ENCODE results near the gene STH.

Gene STH

GRCh38 chr17:45975640-45976295, 23.3 kb upstream of the STH start:
- no peak overlapping the region for H2AFZ ChIP-seq (ENCODE audit: low read length, unreplicated experiment)
- H3K4me1 ChIP-seq (ENCODE audit: control insufficient read depth, insufficient read depth, low read length, unreplicated experiment) = no peaks in the 10 kb centered on the region
- no peaks in the 10 kb centered on the region for H3K79me2 ChIP-seq (ENCODE audit: control insufficient read depth, insufficient read depth, low read length, unreplicated experiment)
- no peak overlapping the region for H3K4me3 ChIP-seq (ENCODE audit: low read depth, low read length)
- H3K36me3 ChIP-seq (ENCODE audit: insufficient read depth, low read length) = no peaks in the 10 kb centered on the region
- peaks cover 43% of the 10 kb centered on the region for H3K27me3 ChIP-seq (ENCODE audit: insufficient read depth, low read length)
- H3K27ac ChIP-seq (ENCODE audit: low read depth, low read length) = no peak overlapping the region

- peaks cover 37% of the 10 kb centered on the region for H3K27me3 ChIP-seq (ENCODE audit: insufficient read depth, low read length)
- no peaks in the 10 kb centered on the region for H3K79me2 ChIP-seq (ENCODE audit: control insufficient read depth, insufficient read depth, low read length, unreplicated experiment)
- H2AFZ ChIP-seq (ENCODE audit: low read length, unreplicated experiment) = no peak overlapping the region
- no peak overlapping the region for H3K27ac ChIP-seq (ENCODE audit: low read depth, low read length)
- H3K4me1 ChIP-seq (ENCODE audit: control insufficient read depth, insufficient read depth, low read length, unreplicated experiment) = no peaks in the 10 kb centered on the region
- H3K4me3 ChIP-seq (ENCODE audit: low read depth, low read length) = no peak overlapping the region
- H3K36me3 ChIP-seq (ENCODE audit: insufficient read depth, low read length) = no peaks in the 10 kb centered on the region
Measured at GRCh38 chr17:45976391-45976754, 22.7 kb upstream of the STH start.

GRCh38 chr17:45976755-45977505, 22.1 kb upstream of the STH start:
- Histone ChIP-seq H3K4me1 (ENCODE audit: control insufficient read depth, insufficient read depth, low read length, unreplicated experiment) (no peaks in the 10 kb centered on the region), H3K79me2 (ENCODE audit: control insufficient read depth, insufficient read depth, low read length, unreplicated experiment) (no peaks in the 10 kb centered on the region), H3K27ac (ENCODE audit: low read depth, low read length) (no peak overlapping the region), H3K36me3 (ENCODE audit: insufficient read depth, low read length) (no peaks in the 10 kb centered on the region), H2AFZ (ENCODE audit: low read length, unreplicated experiment) (no peak overlapping the region), H3K4me3 (ENCODE audit: low read depth, low read length) (no peak overlapping the region), H3K27me3 (ENCODE audit: insufficient read depth, low read length) (peaks cover 31% of the 10 kb centered on the region)

DNA sequence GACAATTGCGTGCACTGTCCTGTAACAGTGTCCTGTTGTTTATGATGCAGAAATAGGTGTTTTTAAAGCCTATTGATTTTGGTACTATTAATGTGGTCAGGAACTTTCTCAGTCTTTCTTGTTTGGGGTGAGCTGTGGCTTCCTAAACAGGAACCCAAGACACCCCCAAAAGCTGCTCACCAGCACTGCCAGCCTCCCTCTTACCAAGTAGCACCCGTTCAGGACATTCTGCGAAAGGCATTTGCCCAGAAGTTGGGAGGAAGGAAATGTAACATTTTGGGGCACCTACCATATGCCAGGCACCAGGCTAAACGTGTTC, 21.6 kb upstream of the STH start:
- no peak overlapping the region for H2AFZ ChIP-seq (ENCODE audit: low read length, unreplicated experiment)
- H3K4me1 ChIP-seq (ENCODE audit: control insufficient read depth, insufficient read depth, low read length, unreplicated experiment) = no peaks in the 10 kb centered on the region
- H3K27ac ChIP-seq (ENCODE audit: low read depth, low read length) = no peak overlapping the region
- peaks cover 27% of the 10 kb centered on the region for H3K27me3 ChIP-seq (ENCODE audit: insufficient read depth, low read length)
- H3K4me3 ChIP-seq (ENCODE audit: low read depth, low read length) = no peak overlapping the region
- H3K36me3 ChIP-seq (ENCODE audit: insufficient read depth, low read length) = no peaks in the 10 kb centered on the region
- H3K79me2 ChIP-seq (ENCODE audit: control insufficient read depth, insufficient read depth, low read length, unreplicated experiment) = no peaks in the 10 kb centered on the region

DNA sequence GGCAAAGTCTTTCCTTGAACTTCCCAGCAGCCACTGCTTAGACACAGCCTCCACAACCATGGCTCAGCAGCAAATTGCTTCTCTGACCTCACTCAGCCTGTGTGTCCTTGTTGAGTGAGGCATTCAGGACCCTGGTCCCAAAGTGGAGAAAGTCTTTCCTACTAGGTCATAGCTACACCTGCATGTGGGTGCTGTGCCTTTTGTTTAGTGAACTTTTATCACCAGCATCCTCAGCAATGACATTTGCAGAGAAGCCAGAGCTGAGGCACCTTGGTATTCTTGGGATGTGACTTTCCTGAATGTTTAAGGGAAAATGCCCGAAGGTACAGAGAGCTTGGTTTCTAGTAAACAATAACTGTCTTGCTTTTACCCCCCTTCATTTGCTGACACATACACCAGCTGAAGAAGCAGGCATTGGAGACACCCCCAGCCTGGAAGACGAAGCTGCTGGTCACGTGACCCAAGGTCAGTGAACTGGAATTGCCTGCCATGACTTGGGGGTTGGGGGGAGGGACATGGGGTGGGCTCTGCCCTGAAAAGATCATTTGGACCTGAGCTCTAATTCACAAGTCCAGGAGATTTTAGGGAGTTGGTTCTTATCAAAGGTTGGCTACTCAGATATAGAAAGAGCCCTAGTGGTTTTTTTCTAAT, 20.9 kb upstream of the STH start:
- Histone ChIP-seq H3K27me3 (ENCODE audit: insufficient read depth, low read length) (peaks cover 27% of the 10 kb centered on the region), H3K4me3 (ENCODE audit: low read depth, low read length) (no peak overlapping the region), H3K79me2 (ENCODE audit: control insufficient read depth, insufficient read depth, low read length, unreplicated experiment) (no peaks in the 10 kb centered on the region), H3K4me1 (ENCODE audit: control insufficient read depth, insufficient read depth, low read length, unreplicated experiment) (no peaks in the 10 kb centered on the region), H3K36me3 (ENCODE audit: insufficient read depth, low read length) (no peaks in the 10 kb centered on the region), H2AFZ (ENCODE audit: low read length, unreplicated experiment) (no peak overlapping the region), H3K27ac (ENCODE audit: low read depth, low read length) (no peak overlapping the region)

DNA sequence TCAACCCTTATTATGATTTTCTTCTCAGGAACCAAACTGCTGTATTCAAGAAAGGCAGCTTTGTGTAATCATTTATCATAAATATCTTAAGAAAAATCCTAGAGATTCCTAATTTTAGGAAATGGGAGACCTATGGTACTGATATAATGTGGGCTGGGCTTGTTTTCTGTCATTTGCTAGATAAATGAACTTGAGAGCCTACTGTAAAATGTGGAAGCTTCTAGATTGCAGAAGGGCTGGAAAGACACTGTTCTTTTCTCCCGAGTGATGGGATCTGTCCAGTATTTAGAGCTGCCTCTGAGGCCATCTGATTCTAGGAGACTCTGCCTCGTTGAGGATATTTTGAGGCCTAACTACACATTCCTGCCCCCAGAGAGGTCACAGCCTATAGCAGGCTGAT, 19.9 kb upstream of the STH start:
- Histone ChIP-seq H3K4me3 (ENCODE audit: low read depth, low read length) (no peak overlapping the region), H3K4me1 (ENCODE audit: control insufficient read depth, insufficient read depth, low read length, unreplicated experiment) (no peaks in the 10 kb centered on the region), H3K36me3 (ENCODE audit: insufficient read depth, low read length) (no peaks in the 10 kb centered on the region), H2AFZ (ENCODE audit: low read length, unreplicated experiment) (no peak overlapping the region), H3K27me3 (ENCODE audit: insufficient read depth, low read length) (peaks cover 28% of the 10 kb centered on the region), H3K27ac (ENCODE audit: low read depth, low read length) (no peak overlapping the region), H3K79me2 (ENCODE audit: control insufficient read depth, insufficient read depth, low read length, unreplicated experiment) (no peaks in the 10 kb centered on the region)

GRCh38 chr17:45980855-45981254, 18.2 kb upstream of the STH start:
- H3K27ac ChIP-seq (ENCODE audit: low read depth, low read length) = no peak overlapping the region
- no peaks in the 10 kb centered on the region for H3K4me1 ChIP-seq (ENCODE audit: control insufficient read depth, insufficient read depth, low read length, unreplicated experiment)
- no peak overlapping the region for H3K4me3 ChIP-seq (ENCODE audit: low read depth, low read length)
- peaks cover 16% of the 10 kb centered on the region for H3K27me3 ChIP-seq (ENCODE audit: insufficient read depth, low read length)
- H3K79me2 ChIP-seq (ENCODE audit: control insufficient read depth, insufficient read depth, low read length, unreplicated experiment) = no peaks in the 10 kb centered on the region
- no peaks in the 10 kb centered on the region for H3K36me3 ChIP-seq (ENCODE audit: insufficient read depth, low read length)
- no peak overlapping the region for H2AFZ ChIP-seq (ENCODE audit: low read length, unreplicated experiment)

DNA sequence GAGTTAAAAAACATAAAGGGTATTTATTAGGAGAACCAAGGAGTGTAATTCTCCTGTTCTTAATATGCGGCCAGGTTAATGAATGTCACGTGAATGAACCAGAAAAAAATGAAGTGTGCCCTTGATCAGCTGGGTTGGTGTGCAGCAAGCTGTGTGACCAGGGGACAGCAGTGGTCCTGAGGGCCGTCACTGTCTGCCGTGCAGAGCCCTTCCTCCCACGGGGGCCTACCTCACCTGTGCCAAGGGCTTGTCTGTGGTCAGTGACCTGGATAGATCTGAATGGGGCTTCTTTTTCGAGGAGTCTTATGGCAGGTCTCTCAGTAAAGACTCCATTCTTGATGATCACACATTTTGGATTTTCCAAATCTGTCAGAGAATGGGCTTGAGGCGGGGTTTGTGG, 17.7 kb upstream of the STH start:
- H3K4me3 ChIP-seq (ENCODE audit: low read depth, low read length) = no peak overlapping the region
- H3K27ac ChIP-seq (ENCODE audit: low read depth, low read length) = no peak overlapping the region
- H3K79me2 ChIP-seq (ENCODE audit: control insufficient read depth, insufficient read depth, low read length, unreplicated experiment) = no peaks in the 10 kb centered on the region
- peaks cover 16% of the 10 kb centered on the region for H3K27me3 ChIP-seq (ENCODE audit: insufficient read depth, low read length)
- H3K36me3 ChIP-seq (ENCODE audit: insufficient read depth, low read length) = no peaks in the 10 kb centered on the region
- H3K4me1 ChIP-seq (ENCODE audit: control insufficient read depth, insufficient read depth, low read length, unreplicated experiment) = no peaks in the 10 kb centered on the region
- no peak overlapping the region for H2AFZ ChIP-seq (ENCODE audit: low read length, unreplicated experiment)

DNA sequence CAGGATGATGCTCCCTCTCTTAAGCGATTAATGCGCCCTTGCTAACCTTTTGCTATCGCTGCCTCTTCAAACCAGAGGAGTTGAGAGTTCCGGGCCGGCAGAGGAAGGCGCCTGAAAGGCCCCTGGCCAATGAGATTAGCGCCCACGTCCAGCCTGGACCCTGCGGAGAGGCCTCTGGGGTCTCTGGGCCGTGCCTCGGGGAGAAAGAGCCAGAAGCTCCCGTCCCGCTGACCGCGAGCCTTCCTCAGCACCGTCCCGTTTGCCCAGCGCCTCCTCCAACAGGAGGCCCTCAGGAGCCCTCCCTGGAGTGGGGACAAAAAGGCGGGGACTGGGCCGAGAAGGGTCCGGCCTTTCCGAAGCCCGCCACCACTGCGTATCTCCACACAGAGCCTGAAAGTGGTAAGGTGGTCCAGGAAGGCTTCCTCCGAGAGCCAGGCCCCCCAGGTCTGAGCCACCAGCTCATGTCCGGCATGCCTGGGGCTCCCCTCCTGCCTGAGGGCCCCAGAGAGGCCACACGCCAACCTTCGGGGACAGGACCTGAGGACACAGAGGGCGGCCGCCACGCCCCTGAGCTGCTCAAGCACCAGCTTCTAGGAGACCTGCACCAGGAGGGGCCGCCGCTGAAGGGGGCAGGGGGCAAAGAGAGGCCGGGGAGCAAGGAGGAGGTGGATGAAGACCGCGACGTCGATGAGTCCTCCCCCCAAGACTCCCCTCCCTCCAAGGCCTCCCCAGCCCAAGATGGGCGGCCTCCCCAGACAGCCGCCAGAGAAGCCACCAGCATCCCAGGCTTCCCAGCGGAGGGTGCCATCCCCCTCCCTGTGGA, 16.0 kb upstream of the STH start:
- H3K36me3 ChIP-seq (ENCODE audit: insufficient read depth, low read length) = no peaks in the 10 kb centered on the region
- no peak overlapping the region for H2AFZ ChIP-seq (ENCODE audit: low read length, unreplicated experiment)
- no peak overlapping the region for H3K27ac ChIP-seq (ENCODE audit: low read depth, low read length)
- peaks cover 16% of the 10 kb centered on the region for H3K27me3 ChIP-seq (ENCODE audit: insufficient read depth, low read length)
- no peak overlapping the region for H3K4me3 ChIP-seq (ENCODE audit: low read depth, low read length)
- no peaks in the 10 kb centered on the region for H3K79me2 ChIP-seq (ENCODE audit: control insufficient read depth, insufficient read depth, low read length, unreplicated experiment)
- H3K4me1 ChIP-seq (ENCODE audit: control insufficient read depth, insufficient read depth, low read length, unreplicated experiment) = no peaks in the 10 kb centered on the region

DNA sequence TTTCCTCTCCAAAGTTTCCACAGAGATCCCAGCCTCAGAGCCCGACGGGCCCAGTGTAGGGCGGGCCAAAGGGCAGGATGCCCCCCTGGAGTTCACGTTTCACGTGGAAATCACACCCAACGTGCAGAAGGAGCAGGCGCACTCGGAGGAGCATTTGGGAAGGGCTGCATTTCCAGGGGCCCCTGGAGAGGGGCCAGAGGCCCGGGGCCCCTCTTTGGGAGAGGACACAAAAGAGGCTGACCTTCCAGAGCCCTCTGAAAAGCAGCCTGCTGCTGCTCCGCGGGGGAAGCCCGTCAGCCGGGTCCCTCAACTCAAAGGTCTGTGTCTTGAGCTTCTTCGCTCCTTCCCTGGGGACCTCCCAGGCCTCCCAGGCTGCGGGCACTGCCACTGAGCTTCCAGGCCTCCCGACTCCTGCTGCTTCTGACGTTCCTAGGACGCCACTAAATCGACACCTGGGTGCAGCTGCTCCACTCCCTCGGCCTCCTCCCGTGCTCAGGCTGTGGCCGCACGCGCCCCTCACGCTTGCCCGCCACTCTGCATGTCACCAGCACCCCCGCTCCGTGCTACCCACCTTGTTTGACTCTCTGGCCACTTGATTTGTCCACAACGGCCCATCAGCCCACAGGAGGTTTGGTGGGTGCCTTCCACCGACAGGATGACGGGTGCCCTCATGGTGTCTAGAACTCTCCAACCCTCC, 15.3 kb upstream of the STH start:
- Histone ChIP-seq H3K27ac (ENCODE audit: low read depth, low read length) (no peak overlapping the region), H3K4me3 (ENCODE audit: low read depth, low read length) (no peak overlapping the region), H3K27me3 (ENCODE audit: insufficient read depth, low read length) (peaks cover 16% of the 10 kb centered on the region), H2AFZ (ENCODE audit: low read length, unreplicated experiment) (no peak overlapping the region), H3K36me3 (ENCODE audit: insufficient read depth, low read length) (no peaks in the 10 kb centered on the region), H3K79me2 (ENCODE audit: control insufficient read depth, insufficient read depth, low read length, unreplicated experiment) (no peaks in the 10 kb centered on the region), H3K4me1 (ENCODE audit: control insufficient read depth, insufficient read depth, low read length, unreplicated experiment) (no peaks in the 10 kb centered on the region)
